Activated CD4-positive, alpha-beta memory T cell treated with anti-CD3 and anti-CD28 coated beads for 36 hours (primary cell): ENCODE results near the gene TFAP2D. TPM values are rescaled to one million over a fixed set of nuclear protein-coding genes. Genes with fewer than 3 reads are reported as not detected.

ENCODE experiments used
- CTCF ChIA-PET: fragments of 350-600 bp; sonication (Branson Sonifier 250); formaldehyde crosslinking; loops from one replicate; lab custom pipeline; 2021; ENCODE audit warnings: antibody characterized with exemption, inconsistent platforms; lab: Charles Lee
- POLR2A ChIA-PET: fragments of 350-600 bp; sonication (Branson Sonifier 250); formaldehyde crosslinking; loops from one replicate; lab custom pipeline; 2021; ENCODE audit warnings: antibody characterized with exemption; lab: Charles Lee
- DNase-seq: peaks from one replicate; pipeline ENCODE4 v3.0.0-alpha.2; 2020
- H3K27ac Mint-ChIP-seq: one replicate; pipeline ENCODE4 v1.8.0; 2021; ENCODE audit warnings: mixed read lengths
- H3K27me3 Mint-ChIP-seq: one replicate; pipeline ENCODE4 v1.8.0; 2021; ENCODE audit warnings: mixed read lengths
- H3K36me3 Mint-ChIP-seq: one replicate; pipeline ENCODE4 v1.8.0; 2021; ENCODE audit warnings: mixed read lengths
- H3K4me1 Mint-ChIP-seq: one replicate; pipeline ENCODE4 v1.8.0; 2021; ENCODE audit warnings: low read depth, mixed read lengths
- H3K4me3 Mint-ChIP-seq: one replicate; pipeline ENCODE4 v1.8.0; 2021; ENCODE audit warnings: mild to moderate bottlenecking, mixed read lengths
- H3K9me3 Mint-ChIP-seq: one replicate; pipeline ENCODE4 v1.8.0; 2021; ENCODE audit warnings: mixed read lengths
- intact Hi-C: fragments of 100-400 bp; cut with micrococcal nuclease; formaldehyde crosslinking; loops from one replicate; pipeline ENCODE4 v1.15.1; 2023
- total RNA-seq, 2 experiments: library from RNA; stranded (reverse); gene quantifications; one replicate each; pipeline ENCODE4 v1.2.3, GENCODE V29; 2021

The TFAP2D gene
- total RNA-seq, result not detected

GRCh38 chr6:50713226-50713625 is at the start of gene TFAP2D:
TFAP2D (plus strand) TSS chr6:50713526; CDS start chr6:50714056, 530 bp downstream.
- no peak within 1 kb of the TSS for H3K4me3 Mint-ChIP-seq
- DNase-seq, result no peak
- no peak within 1 kb of the TSS for H3K27ac Mint-ChIP-seq
- intact Hi-C loops, result loop anchor here (10.0 kb wide), 1 partner anchor 112 kb away; no protein-coding TSS in a partner anchor
- H3K27me3 Mint-ChIP-seq, result peaks cover 60% of the 10 kb centered on the region
- H3K36me3 Mint-ChIP-seq, result peaks cover 7% of the 10 kb centered on the region
- ChIA-PET POLR2A (no interaction called here), CTCF (no interaction called here)
- no peaks in the 10 kb centered on the region for H3K4me1 Mint-ChIP-seq
- no peaks in the 10 kb centered on the region for H3K9me3 Mint-ChIP-seq

DNA sequence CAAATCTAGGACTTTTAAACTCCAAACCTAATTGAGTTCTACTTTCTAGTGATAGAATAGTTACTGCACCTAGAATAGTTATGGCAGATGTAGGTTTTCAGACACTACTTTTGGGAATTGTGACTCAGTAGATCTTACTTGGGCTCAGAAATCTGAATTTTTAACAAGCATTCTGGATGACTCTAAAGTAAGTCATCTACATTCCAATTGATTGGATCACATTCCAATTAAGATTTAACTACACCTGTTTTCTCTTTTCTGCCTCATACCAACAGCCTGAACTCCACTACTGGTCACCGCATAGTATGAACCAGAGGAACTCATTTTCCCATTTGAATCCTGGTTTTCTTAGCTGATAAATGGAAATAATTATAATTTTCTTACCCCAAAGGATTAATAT is 49.5 kb upstream of the TFAP2D start:
- Mint-ChIP-seq H3K36me3 (no peaks in the 10 kb centered on the region), H3K27me3 (no peaks in the 10 kb centered on the region), H3K4me3 (no peak overlapping the region), H3K4me1 (no peaks in the 10 kb centered on the region), H3K27ac (no peak overlapping the region), H3K9me3 (no peaks in the 10 kb centered on the region)
- intact Hi-C loops, result no loop called here
- ChIA-PET CTCF (no interaction called here), POLR2A (no interaction called here)
- no peak for DNase-seq

DNA sequence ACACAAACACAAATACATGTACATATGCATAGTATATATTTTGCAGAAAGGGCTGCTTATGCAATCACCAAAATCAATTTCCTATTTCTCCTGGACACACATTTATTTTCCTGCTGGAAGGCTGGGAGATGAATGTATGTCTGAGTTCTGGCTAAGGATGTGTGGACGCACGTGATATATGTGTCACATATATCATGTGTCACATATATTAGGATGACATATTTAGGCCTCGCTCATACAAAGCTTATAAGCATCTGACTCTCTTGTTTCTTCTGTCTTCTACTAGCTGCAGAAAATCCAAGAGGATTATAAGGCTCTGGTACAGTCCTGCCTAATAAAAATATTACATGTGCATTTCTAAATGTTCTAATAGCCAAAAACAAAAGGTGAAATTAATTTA is 47.2 kb upstream of the TFAP2D start:
- no peaks in the 10 kb centered on the region for H3K27me3 Mint-ChIP-seq
- H3K27ac Mint-ChIP-seq, result no peak overlapping the region
- DNase-seq, result no peak
- ChIA-PET POLR2A (no interaction called here), CTCF (no interaction called here)
- no peaks in the 10 kb centered on the region for H3K36me3 Mint-ChIP-seq
- H3K9me3 Mint-ChIP-seq, result no peaks in the 10 kb centered on the region
- H3K4me3 Mint-ChIP-seq, result no peak overlapping the region
- intact Hi-C loops, result no loop called here
- no peaks in the 10 kb centered on the region for H3K4me1 Mint-ChIP-seq

- intact Hi-C loops, result no loop called here
- Mint-ChIP-seq H3K4me3 (no peak overlapping the region), H3K4me1 (no peaks in the 10 kb centered on the region), H3K9me3 (no peaks in the 10 kb centered on the region), H3K27me3 (no peaks in the 10 kb centered on the region), H3K27ac (no peak overlapping the region), H3K36me3 (no peaks in the 10 kb centered on the region)
- CTCF ChIA-PET, result no interaction called here
- DNase-seq, result no peak
- POLR2A ChIA-PET, result no interaction called here
Observed at GRCh38 chr6:50681213-50681824, 32.0 kb upstream of the TFAP2D start.

- Mint-ChIP-seq H3K27me3 (no peaks in the 10 kb centered on the region), H3K4me1 (no peaks in the 10 kb centered on the region), H3K36me3 (no peaks in the 10 kb centered on the region), H3K9me3 (no peaks in the 10 kb centered on the region), H3K4me3 (no peak overlapping the region), H3K27ac (no peak overlapping the region)
- ChIA-PET POLR2A (no interaction called here), CTCF (no interaction called here)
- no peak for DNase-seq
- intact Hi-C loops, result no loop called here
Observed at GRCh38 chr6:50689210-50689609, 24.1 kb upstream of the TFAP2D start.

- intact Hi-C loops, result no loop called here
- no peak overlapping the region for H3K4me3 Mint-ChIP-seq
Observed at GRCh38 chr6:50691814-50692495, 21.4 kb upstream of the TFAP2D start.

GRCh38 chr6:50698546-50698945 is 14.8 kb upstream of the TFAP2D start:
- Mint-ChIP-seq H3K4me1 (no peaks in the 10 kb centered on the region), H3K27me3 (peaks cover 4% of the 10 kb centered on the region), H3K36me3 (no peaks in the 10 kb centered on the region), H3K9me3 (peaks cover 6% of the 10 kb centered on the region), H3K4me3 (no peak overlapping the region), H3K27ac (no peak overlapping the region)
- CTCF ChIA-PET, result no interaction called here
- intact Hi-C loops, result no loop called here
- POLR2A ChIA-PET, result no interaction called here
- no peak for DNase-seq

More at GRCh38 chr6:50691814-50692495, 21.4 kb upstream of the TFAP2D start:
- no peaks in the 10 kb centered on the region for H3K27me3 Mint-ChIP-seq
- H3K27ac Mint-ChIP-seq, result no peak overlapping the region
- no peaks in the 10 kb centered on the region for H3K4me1 Mint-ChIP-seq
- H3K36me3 Mint-ChIP-seq, result no peaks in the 10 kb centered on the region
- ChIA-PET CTCF (no interaction called here), POLR2A (no interaction called here)
- H3K9me3 Mint-ChIP-seq, result no peaks in the 10 kb centered on the region
- no peak for DNase-seq

DNA sequence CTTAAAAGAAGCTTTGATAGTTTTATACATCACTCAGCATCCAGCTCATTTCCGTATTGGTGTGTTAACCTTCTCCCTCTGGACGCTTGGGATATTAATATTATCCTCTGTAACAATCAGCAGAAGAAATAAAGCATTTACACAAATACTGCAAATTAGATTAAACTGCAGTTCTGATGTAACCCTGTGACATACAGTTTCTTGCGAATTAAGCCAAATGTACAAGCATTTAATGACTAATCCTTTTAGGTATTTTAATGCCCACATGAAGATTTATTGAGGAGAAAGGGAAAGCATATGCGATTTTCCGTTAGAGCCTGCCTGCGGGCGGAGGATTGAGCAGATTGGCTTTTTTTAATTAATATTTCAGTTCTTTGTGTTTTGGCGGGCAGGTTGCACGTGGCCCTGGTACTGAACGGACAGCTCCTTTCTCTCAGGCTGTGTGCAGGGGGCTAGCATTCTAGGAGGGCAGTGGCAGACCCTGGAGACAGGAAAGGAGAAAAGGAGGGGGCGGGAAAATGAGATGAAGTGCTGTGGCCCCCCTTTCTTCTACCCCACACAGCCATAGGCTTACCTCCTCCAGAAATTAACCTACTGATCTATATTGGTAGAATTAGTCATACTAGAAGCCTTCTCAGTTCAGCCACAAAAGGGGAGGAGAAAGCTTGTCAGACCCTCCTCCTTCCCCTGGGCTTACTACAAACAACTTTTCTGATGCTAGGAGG is 14.1 kb upstream of the TFAP2D start:
- Mint-ChIP-seq H3K4me3 (no peak overlapping the region), H3K27me3 (peaks cover 4% of the 10 kb centered on the region), H3K36me3 (no peaks in the 10 kb centered on the region), H3K27ac (no peak overlapping the region), H3K9me3 (peaks cover 7% of the 10 kb centered on the region), H3K4me1 (no peaks in the 10 kb centered on the region)
- POLR2A ChIA-PET, result no interaction called here
- no peak for DNase-seq
- CTCF ChIA-PET, result no interaction called here
- intact Hi-C loops, result no loop called here

DNA sequence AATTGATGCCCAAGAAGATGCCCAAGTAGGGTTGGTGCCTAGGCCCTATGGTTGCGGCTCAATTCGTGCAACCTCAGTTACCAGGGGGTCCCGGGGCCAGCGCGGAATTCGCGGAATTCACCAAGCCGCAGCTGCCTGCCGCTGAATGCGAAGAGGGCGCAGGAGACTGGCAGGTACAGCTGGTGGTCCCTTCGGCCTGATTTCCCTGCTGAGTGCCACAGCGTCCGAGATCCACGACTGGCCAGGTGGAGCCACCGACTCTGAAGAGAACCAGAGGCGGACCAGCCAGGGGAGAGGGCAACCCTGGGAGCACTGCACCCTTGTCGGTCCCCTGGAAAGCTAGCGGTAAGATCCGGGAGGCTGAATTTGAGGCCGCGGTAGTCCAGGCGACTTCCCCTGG is 6.8 kb upstream of the TFAP2D start:
- ChIA-PET CTCF (no interaction called here), POLR2A (no interaction called here)
- Mint-ChIP-seq H3K27ac (no peak overlapping the region), H3K9me3 (peaks cover 4% of the 10 kb centered on the region), H3K4me1 (no peaks in the 10 kb centered on the region), H3K4me3 (no peak overlapping the region), H3K36me3 (no peaks in the 10 kb centered on the region), H3K27me3 (peaks cover 43% of the 10 kb centered on the region)
- no peak for DNase-seq
- intact Hi-C loops, result no loop called here

GRCh38 chr6:50707191-50707590 is 6.1 kb upstream of the TFAP2D start:
- H3K36me3 Mint-ChIP-seq, result no peaks in the 10 kb centered on the region
- ChIA-PET POLR2A (no interaction called here), CTCF (no interaction called here)
- H3K4me1 Mint-ChIP-seq, result no peaks in the 10 kb centered on the region
- peaks cover 4% of the 10 kb centered on the region for H3K9me3 Mint-ChIP-seq
- no peak overlapping the region for H3K4me3 Mint-ChIP-seq
- DNase-seq, result no peak
- no peak overlapping the region for H3K27ac Mint-ChIP-seq
- peaks cover 48% of the 10 kb centered on the region for H3K27me3 Mint-ChIP-seq
- intact Hi-C loops, result no loop called here

DNA sequence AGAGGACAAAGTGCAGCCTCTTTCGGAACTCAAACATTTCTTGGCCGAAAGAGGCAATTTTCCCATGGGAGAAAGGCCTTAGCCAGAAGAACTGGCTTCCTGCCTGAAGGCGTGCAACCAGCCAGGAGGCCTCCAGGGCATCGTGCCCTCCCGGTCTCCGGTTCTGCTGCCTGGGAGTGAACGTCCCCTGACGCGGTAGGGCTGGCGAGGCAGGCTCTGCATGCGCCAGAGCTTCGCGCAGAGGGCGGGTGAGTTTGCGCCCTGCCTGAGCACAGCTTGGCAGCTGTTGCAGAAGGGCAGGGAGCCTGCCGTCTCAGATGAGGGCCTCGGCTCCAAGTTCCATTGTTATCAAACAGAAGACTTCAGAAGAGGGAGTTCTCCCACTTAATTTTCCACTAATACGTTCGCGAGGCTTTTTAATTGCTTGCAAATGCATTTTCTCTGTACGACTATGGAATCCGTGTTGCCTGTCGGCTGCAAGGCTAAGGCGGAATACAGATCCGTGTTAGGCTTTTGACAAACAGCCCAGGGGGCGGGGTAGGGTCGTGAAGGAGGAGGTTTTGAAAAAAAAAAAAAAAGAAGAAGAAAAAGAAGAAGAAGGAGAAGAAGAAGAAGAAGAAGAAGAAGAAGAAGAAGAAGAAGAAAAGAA is 5.5 kb upstream of the TFAP2D start:
- Mint-ChIP-seq H3K27me3 (peaks cover 48% of the 10 kb centered on the region), H3K4me3 (no peak overlapping the region), H3K9me3 (peaks cover 3% of the 10 kb centered on the region), H3K36me3 (no peaks in the 10 kb centered on the region), H3K27ac (no peak overlapping the region), H3K4me1 (no peaks in the 10 kb centered on the region)
- ChIA-PET CTCF (no interaction called here), POLR2A (no interaction called here)
- no peak for DNase-seq
- intact Hi-C loops, result no loop called here

DNA sequence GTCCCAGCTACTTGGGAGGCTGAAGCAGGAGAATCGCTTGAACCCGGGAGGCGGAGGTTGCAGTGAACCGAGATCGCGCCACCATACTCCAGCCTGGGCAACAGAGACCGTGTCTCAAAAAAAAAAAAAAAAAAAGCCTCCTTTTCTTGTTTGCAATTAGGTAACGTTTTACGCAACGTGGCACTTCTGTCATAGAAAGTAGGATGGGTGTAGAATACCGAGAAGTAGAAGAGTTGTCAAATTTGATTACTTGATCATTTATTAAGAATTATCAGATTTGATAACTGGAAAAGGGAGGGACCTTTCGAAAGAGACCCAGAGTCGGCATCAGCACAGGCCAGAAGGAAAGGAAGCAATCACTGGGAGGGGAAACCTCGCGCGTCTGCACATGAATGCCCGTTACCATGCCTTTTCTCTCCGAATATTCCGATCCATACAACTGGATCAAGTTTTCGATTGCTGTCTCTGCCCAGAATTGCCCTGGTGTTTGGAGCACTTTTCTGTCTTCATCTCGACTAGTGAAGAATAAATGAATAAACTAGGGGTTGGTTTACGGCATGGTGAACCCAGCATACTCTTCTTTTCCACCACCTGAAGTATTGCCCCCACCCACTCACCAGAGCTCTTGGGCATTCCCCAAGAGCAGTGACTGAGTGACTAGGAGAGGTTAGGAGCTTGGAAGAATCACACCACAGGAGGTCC is 4.5 kb upstream of the TFAP2D start:
- intact Hi-C loops, result no loop called here
- DNase-seq, result no peak
- ChIA-PET POLR2A (no interaction called here), CTCF (no interaction called here)
- Mint-ChIP-seq H3K27me3 (peaks cover 50% of the 10 kb centered on the region), H3K9me3 (no peaks in the 10 kb centered on the region), H3K4me1 (no peaks in the 10 kb centered on the region), H3K36me3 (no peaks in the 10 kb centered on the region), H3K27ac (no peak overlapping the region), H3K4me3 (no peak overlapping the region)
